Naive thymus-derived CD4-positive, alpha-beta T cell (primary cell): Measurements from ENCODE around the gene GNG7. TPM values are rescaled to one million over a fixed set of nuclear protein-coding genes. Genes with fewer than 3 reads are reported as not detected.

Experiments used
- ATAC-seq: fragments of 150-1000 bp; cut with Tn5 transposase; 2 replicates; pipeline ENCODE4 v1.10.0; 2021; ENCODE audit warnings: mild to moderate bottlenecking, moderate library complexity
- CTCF ChIA-PET: fragments of 350-600 bp; sonication (Branson Sonifier 250); formaldehyde crosslinking; loops from one replicate; lab custom pipeline; 2021; ENCODE audit warnings: antibody characterized with exemption; lab: Charles Lee
- POLR2A ChIA-PET: fragments of 350-600 bp; sonication (Branson Sonifier 250); formaldehyde crosslinking; loops from one replicate; lab custom pipeline; 2021; ENCODE audit warnings: antibody characterized with exemption, inconsistent platforms; lab: Charles Lee
- DNase-seq, 9 donors: peaks; one replicate each; pipeline versions ENCODE4 v3.0.0 to v3.0.0-alpha.2; 2020 to 2022; ENCODE audit warnings: mixed read lengths in 1 of 9
- H3K27ac ChIP-seq: one replicate; pipeline ENCODE4 v1.7.0; 2013; ENCODE audit warnings: mild to moderate bottlenecking, low read depth, low read length, moderate library complexity
- H3K27me3 ChIP-seq, 2 donors: one replicate each; pipeline ENCODE4 v1.7.0; 2013; ENCODE audit warnings: low read length in 2 of 2, mild to moderate bottlenecking in 2 of 2, moderate library complexity in 2 of 2; ENCODE audit not compliant: control insufficient read depth in 2 of 2, insufficient read depth in 2 of 2
- H3K36me3 ChIP-seq, 3 experiments: 1 replicate in 2 of 3; 2 replicates in 1 of 3; pipeline ENCODE4 v1.7.0; 2013; ENCODE audit warnings: low read length in 3 of 3, mild to moderate bottlenecking in 3 of 3, moderate library complexity in 1 of 3; ENCODE audit not compliant: insufficient read depth in 3 of 3, control insufficient read depth in 2 of 3
- H3K4me1 ChIP-seq, 2 donors: one replicate each; pipeline ENCODE4 v1.7.0; 2013; ENCODE audit warnings: low read length in 2 of 2, mild to moderate bottlenecking in 2 of 2, moderate library complexity in 1 of 2; ENCODE audit not compliant: control insufficient read depth in 2 of 2, insufficient read depth in 2 of 2
- H3K4me3 ChIP-seq: 2 replicates; pipeline ENCODE4 v1.7.0; 2013; ENCODE audit warnings: mild to moderate bottlenecking, low read length
- H3K9me3 ChIP-seq, 3 experiments: 1 replicate in 2 of 3; 2 replicates in 1 of 3; pipeline ENCODE4 v1.7.0; 2013; ENCODE audit warnings: low read length in 3 of 3; ENCODE audit not compliant: control insufficient read depth in 2 of 3
- H3K27ac Mint-ChIP-seq, 9 donors: one replicate each; pipeline ENCODE4 v1.8.0; 2020 to 2022; ENCODE audit warnings: mixed read lengths in 9 of 9, mild to moderate bottlenecking in 8 of 9, moderate library complexity in 5 of 9, inconsistent platforms in 2 of 9
- H3K27me3 Mint-ChIP-seq, 5 donors: one replicate each; pipeline ENCODE4 v1.8.0; 2021 to 2022; ENCODE audit warnings: mixed read lengths in 5 of 5, mild to moderate bottlenecking in 1 of 5
- H3K36me3 Mint-ChIP-seq, 5 donors: one replicate each; pipeline ENCODE4 v1.8.0; 2020 to 2022; ENCODE audit warnings: mixed read lengths in 5 of 5, mild to moderate bottlenecking in 3 of 5, inconsistent platforms in 1 of 5
- H3K4me1 Mint-ChIP-seq, 7 donors: one replicate each; pipeline ENCODE4 v1.8.0; 2020 to 2022; ENCODE audit warnings: mixed read lengths in 7 of 7, mild to moderate bottlenecking in 3 of 7, inconsistent platforms in 1 of 7
- H3K4me3 Mint-ChIP-seq, 10 donors: one replicate each; pipeline ENCODE4 v1.8.0; 2020 to 2022; ENCODE audit warnings: mild to moderate bottlenecking in 10 of 10, mixed read lengths in 10 of 10, moderate library complexity in 6 of 10, inconsistent platforms in 2 of 10
- H3K9me3 Mint-ChIP-seq, 11 donors: one replicate each; pipeline ENCODE4 v1.8.0; 2020 to 2022; ENCODE audit warnings: mixed read lengths in 11 of 11, mild to moderate bottlenecking in 4 of 11, inconsistent platforms in 1 of 11, moderate library complexity in 1 of 11
- intact Hi-C, 2 donors: fragments of 100-400 bp; cut with micrococcal nuclease; formaldehyde crosslinking; loops; one replicate each; pipeline ENCODE4 v1.15.1; 2023
- polyA plus RNA-seq, 2 donors: library from polyadenylated mRNA; unstranded; fragments of 300-500 nt; fragmentation: Illumina TruSeq; gene quantifications; one replicate each; pipeline ENCODE4 v1.2.3, GENCODE V29; 2021
- total RNA-seq, 6 experiments: library from RNA in 5 of 6; stranded (reverse) in 5 of 6; gene quantifications; 1 replicate in 5 of 6; 2 replicates in 1 of 6; pipeline ENCODE4 v1.2.3 and lab custom pipeline; 2021 to 2026

GNG7 gene
- total and polyA plus RNA-seq, 7 experiments from 2014 or later: 0.31 to 6.8 (median 4.7) TPM

DNA sequence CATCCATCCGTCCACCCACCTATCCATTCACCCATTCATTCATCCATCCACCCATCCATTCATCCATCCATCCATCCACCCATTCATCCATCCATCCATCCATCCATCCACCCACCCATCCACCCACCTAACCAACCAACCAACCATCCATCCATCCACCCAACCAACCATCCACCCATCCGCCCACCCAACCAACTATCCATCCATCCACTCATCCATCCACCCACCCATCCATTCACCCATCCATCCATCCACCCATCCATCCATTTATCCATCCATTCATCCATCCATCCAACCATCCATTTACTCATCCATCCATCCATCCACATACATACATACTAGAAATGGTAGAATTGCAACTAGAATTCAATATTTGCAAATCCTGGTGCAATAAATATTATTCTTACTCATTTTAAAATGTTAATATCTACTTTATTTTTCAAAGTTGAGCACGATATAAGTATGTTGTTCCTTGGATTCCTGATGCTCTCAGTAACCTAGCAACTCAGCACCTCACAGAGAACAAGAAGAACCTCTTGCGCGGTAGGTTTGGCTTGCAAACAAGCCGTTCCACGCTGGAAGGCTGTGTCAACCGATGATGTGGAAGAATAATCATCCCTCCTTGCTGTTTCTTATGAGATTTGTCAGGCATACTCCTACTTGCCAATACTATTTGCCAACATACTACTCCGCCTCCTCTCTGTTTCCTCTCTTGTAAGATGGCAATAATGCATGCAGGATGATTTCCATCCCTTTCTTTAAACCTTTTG is 111.7 kb downstream of the GNG7 start:
- Histone ChIP-seq H3K36me3 (no peaks in the 10 kb centered on the region), H3K27me3 (no peaks in the 10 kb centered on the region), H3K27ac (no peak overlapping the region), H3K4me3 (no peak overlapping the region), H3K4me1 (no peaks in the 10 kb centered on the region), H3K9me3 (no peaks in the 10 kb centered on the region)
- H3K27ac Mint-ChIP-seq: peak overlapping the region in 1 of 9 donors; percentile 76
- no peak for ATAC-seq
- peaks cover 0 to 40% (median 0%) of the 10 kb centered on the region in 5 donors for H3K27me3 Mint-ChIP-seq
- intact Hi-C loops: no loop called here
- CTCF ChIA-PET: no interaction called here
- peaks cover 0 to 5% (median 0%) of the 10 kb centered on the region in 11 donors for H3K9me3 Mint-ChIP-seq
- DNase-seq: no peak
- peaks cover 0 to 4% (median 0%) of the 10 kb centered on the region in 5 donors for H3K36me3 Mint-ChIP-seq
- peaks cover 0 to 4% (median 0%) of the 10 kb centered on the region in 7 donors for H3K4me1 Mint-ChIP-seq
- POLR2A ChIA-PET: no interaction called here
- no peak overlapping the region for H3K4me3 Mint-ChIP-seq

DNA sequence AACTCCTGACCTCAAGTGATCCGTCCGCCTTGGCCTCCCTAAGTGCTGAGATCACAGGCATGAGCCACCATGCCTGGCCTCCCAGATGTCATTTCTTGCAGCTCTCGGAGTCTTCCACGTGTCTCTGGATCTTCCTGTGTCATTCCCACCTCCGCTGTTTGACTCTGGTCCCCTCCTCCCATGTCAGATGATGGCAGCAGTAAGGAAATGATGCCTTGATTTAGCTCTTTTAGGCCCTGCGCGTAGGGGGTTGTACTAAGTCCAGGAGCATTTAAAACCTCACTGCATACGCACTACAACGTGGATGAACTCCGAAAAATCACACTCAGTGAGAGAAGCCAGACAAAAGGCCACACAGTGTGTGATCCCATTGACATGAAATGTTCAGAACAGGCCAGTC is 113.1 kb downstream of the GNG7 start:
- peaks cover 0 to 4% (median 0%) of the 10 kb centered on the region in 5 donors for H3K36me3 Mint-ChIP-seq
- H3K9me3 Mint-ChIP-seq: peaks cover 0 to 5% (median 0%) of the 10 kb centered on the region in 11 donors
- peaks cover 0 to 4% (median 0%) of the 10 kb centered on the region in 7 donors for H3K4me1 Mint-ChIP-seq
- ChIA-PET CTCF (interaction anchor here (0.6 kb wide), 1 partner anchor 315 kb away, joined by 6 read pairs; no protein-coding TSS in a partner anchor), POLR2A (no interaction called here)
- DNase-seq (no peak), ATAC-seq (no peak)
- H3K9me3 ChIP-seq: no peaks in the 10 kb centered on the region
- intact Hi-C loops: no loop called here
- H3K4me3 ChIP-seq: no peak overlapping the region
- no peak overlapping the region for H3K27ac Mint-ChIP-seq
- no peaks in the 10 kb centered on the region for H3K27me3 ChIP-seq
- peaks cover 0 to 41% (median 0%) of the 10 kb centered on the region in 5 donors for H3K27me3 Mint-ChIP-seq
- H3K4me1 ChIP-seq: no peaks in the 10 kb centered on the region
- no peak overlapping the region for H3K27ac ChIP-seq
- no peak overlapping the region for H3K4me3 Mint-ChIP-seq
- no peaks in the 10 kb centered on the region for H3K36me3 ChIP-seq

- H3K27ac ChIP-seq: no peak overlapping the region
- H3K36me3 ChIP-seq: no peaks in the 10 kb centered on the region
- ChIA-PET POLR2A (no interaction called here), CTCF (no interaction called here)
- Mint-ChIP-seq H3K4me3 (no peak overlapping the region), H3K9me3 (peaks cover 0 to 10% (median 6%) of the 10 kb centered on the region in 11 donors), H3K27me3 (peaks cover 0 to 44% (median 0%) of the 10 kb centered on the region in 5 donors), H3K4me1 (peaks cover 0 to 4% (median 0%) of the 10 kb centered on the region in 7 donors), H3K36me3 (peaks cover 0 to 7% (median 2%) of the 10 kb centered on the region in 5 donors), H3K27ac (no peak overlapping the region)
- intact Hi-C loops: no loop called here
- no peak overlapping the region for H3K4me3 ChIP-seq
- no peak for DNase-seq
- ATAC-seq: no peak
- H3K9me3 ChIP-seq: peaks cover 0 to 8% (median 0%) of the 10 kb centered on the region in 3 experiments
- H3K27me3 ChIP-seq: no peaks in the 10 kb centered on the region
- no peaks in the 10 kb centered on the region for H3K4me1 ChIP-seq
Measured at GRCh38 chr19:2588081-2588777, 114.3 kb downstream of the GNG7 start.

DNA sequence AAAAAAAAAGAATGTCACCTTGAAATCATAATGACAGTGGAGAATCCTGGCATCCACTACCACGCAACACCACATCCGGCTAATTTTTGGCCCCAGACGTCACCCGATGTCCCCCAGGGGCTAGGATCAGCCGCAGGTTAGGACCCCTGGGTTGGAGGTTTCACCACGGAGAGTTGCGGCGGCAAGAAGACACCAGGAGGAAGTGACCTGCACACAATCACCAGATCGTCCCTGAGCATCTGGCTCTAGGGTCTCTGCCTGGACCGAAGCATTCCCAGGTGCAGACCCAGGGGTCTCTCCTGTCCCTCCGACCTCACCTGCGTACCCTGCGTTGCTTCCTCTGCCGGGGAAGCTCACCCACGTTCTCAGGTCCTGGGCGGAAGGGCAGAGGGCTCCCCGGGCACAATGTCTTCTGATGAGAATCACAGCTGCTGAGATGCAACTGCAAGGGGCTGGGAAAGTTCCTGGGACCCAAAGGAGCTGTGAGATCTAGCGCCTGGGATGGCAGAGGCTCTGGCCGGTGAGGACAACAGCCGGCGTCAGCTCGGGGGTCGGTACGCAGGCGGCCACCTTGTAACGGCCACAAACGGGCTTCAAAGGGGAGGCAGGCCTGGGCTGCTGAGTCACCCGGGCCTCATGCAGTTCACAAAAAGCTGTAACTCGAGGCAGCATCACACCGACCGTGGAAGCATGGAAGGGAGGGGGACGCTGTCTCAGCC is 115.3 kb downstream of the GNG7 start:
- H3K9me3 ChIP-seq: peaks cover 0 to 13% (median 0%) of the 10 kb centered on the region in 3 experiments
- H3K4me1 Mint-ChIP-seq: peaks cover 0 to 4% (median 0%) of the 10 kb centered on the region in 7 donors
- H3K9me3 Mint-ChIP-seq: peaks cover 0 to 14% (median 7%) of the 10 kb centered on the region in 11 donors
- CTCF ChIA-PET: no interaction called here
- no peaks in the 10 kb centered on the region for H3K27me3 ChIP-seq
- peaks cover 0 to 35% (median 0%) of the 10 kb centered on the region in 5 donors for H3K27me3 Mint-ChIP-seq
- peaks cover 0 to 7% (median 2%) of the 10 kb centered on the region in 5 donors for H3K36me3 Mint-ChIP-seq
- DNase-seq (no peak), ATAC-seq (no peak)
- POLR2A ChIA-PET: no interaction called here
- H3K4me3 Mint-ChIP-seq: no peak overlapping the region
- H3K27ac Mint-ChIP-seq: no peak overlapping the region
- H3K4me1 ChIP-seq: no peaks in the 10 kb centered on the region
- H3K4me3 ChIP-seq: no peak overlapping the region
- no peaks in the 10 kb centered on the region for H3K36me3 ChIP-seq
- intact Hi-C loops: no loop called here
- no peak overlapping the region for H3K27ac ChIP-seq

DNA sequence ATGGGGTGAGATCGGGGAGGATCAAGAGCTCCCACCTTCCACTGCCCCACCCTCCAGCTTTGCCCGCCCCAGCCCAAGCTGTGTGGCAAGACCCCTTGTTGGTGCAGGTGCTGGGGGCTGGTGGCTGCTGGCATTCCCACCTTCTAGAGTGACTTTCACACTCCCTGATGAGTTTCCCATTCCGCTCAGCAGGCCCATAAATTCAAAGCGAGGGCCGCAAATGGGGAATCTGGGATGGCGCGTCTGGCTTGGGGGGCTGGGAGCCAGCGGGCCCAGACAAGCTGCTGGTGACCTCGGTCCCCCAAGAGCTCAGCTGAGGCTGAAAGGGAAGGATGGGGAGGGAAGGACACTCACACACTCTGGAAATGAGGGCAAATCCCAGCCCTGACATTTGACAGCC is 116.3 kb downstream of the GNG7 start:
- ChIA-PET POLR2A (no interaction called here), CTCF (no interaction called here)
- DNase-seq (no peak), ATAC-seq (no peak)
- Mint-ChIP-seq H3K9me3 (peaks cover 0 to 21% (median 10%) of the 10 kb centered on the region in 11 donors), H3K27me3 (peaks cover 0 to 31% (median 0%) of the 10 kb centered on the region in 5 donors), H3K36me3 (peaks cover 0 to 8% (median 5%) of the 10 kb centered on the region in 5 donors), H3K4me1 (peaks cover 0 to 4% (median 0%) of the 10 kb centered on the region in 7 donors), H3K27ac (no peak overlapping the region), H3K4me3 (no peak overlapping the region)
- Histone ChIP-seq H3K4me3 (no peak overlapping the region), H3K36me3 (no peaks in the 10 kb centered on the region), H3K4me1 (no peaks in the 10 kb centered on the region), H3K9me3 (peaks cover 0 to 16% (median 0%) of the 10 kb centered on the region in 3 experiments), H3K27me3 (no peaks in the 10 kb centered on the region), H3K27ac (no peak overlapping the region)
- intact Hi-C loops: no loop called here

DNA sequence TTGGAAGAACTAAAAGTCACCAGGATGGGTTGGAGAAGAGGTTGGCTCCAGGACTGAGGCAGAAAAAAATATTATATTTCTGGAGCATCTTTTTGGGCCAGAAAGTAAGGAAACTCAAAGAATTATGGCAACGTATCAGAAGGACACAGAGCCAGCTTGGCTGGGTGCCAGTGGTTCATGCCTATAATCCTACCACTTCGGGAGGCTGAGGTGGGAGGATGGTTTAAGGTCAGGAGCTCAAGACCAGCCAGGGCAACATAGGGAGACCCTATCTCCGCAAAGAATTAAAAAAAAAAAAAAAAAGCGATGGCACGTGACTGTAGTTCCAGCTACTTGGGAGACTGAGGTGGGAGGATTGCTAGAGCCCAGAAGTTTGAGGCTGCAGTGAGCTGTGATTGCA is 118.5 kb downstream of the GNG7 start:
- Histone ChIP-seq H3K4me3 (no peak overlapping the region), H3K27me3 (no peaks in the 10 kb centered on the region), H3K27ac (no peak overlapping the region), H3K9me3 (peaks cover 0 to 16% (median 0%) of the 10 kb centered on the region in 3 experiments), H3K36me3 (no peaks in the 10 kb centered on the region), H3K4me1 (peaks cover 6 to 8% of the 10 kb centered on the region in 2 donors)
- Mint-ChIP-seq H3K36me3 (peaks cover 0 to 8% (median 4%) of the 10 kb centered on the region in 5 donors), H3K4me3 (no peak overlapping the region), H3K4me1 (peaks cover 0 to 9% (median 4%) of the 10 kb centered on the region in 7 donors), H3K27me3 (peaks cover 0 to 27% (median 0%) of the 10 kb centered on the region in 5 donors), H3K9me3 (peaks cover 0 to 21% (median 10%) of the 10 kb centered on the region in 11 donors), H3K27ac (no peak overlapping the region)
- ChIA-PET POLR2A (interaction anchor here (0.6 to 8.4 kb wide), 2 partner anchors 46 to 106 kb away, joined by 4 to 85 read pairs; partner anchors contain the start of gene GADD45B), CTCF (no interaction called here)
- DNase-seq: no peak
- ATAC-seq: no peak
- intact Hi-C loops: no loop called here
